Iris pigment epithelial cell (primary cell): ENCODE data around the gene LYRM4.

ENCODE experiments used
- DNase-seq: peaks from one replicate; pipeline ENCODE4 v3.0.0-alpha.2; 2011; ENCODE audit warnings: low read depth

Gene LYRM4

DNA sequence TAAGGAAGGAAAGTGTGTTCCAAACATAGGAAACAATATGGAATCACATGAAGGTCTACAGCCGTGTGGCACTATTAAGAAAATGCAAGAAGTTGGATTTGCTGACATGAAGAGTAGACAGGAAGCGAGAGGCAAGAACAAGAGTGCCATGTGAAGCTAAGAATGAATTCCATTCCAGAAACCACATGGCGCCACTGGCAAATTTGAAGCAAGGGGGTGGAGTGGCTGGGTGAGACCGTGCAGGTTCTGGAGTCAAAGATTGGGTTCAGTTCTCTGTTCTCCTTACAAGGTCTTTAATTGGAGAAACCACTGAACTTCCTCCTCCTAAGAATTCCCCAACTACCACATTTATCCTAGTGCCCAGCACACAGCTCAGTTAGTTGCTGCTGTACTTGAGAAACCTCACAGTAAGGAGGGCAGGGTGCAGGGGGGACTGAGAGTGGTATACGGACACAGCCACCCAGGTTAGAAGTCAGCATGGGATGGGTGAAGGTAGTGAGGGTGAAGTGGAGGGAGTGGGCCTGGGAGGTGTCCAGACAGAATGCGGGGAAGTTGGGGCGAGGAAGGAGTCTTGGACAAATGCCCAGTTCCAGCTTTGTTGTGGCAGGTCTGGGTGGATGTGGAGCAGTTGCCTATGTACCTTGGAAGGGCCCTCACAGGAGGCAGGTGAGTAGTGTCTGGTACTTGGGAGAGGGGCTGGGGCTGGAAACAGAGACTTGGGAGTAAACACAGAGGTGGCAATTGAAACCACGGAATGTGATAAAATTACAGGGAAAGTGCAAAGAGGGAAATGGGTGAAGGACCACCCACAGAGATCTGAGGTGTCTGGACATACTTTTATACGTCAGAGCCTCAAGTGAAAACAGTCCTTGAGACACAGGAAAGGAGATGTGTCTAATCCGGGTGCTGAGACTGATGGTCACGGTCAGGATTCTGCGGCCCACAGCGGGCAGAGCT, 14.3 kb downstream of the LYRM4 start:
- DNase-seq: peak; percentile 18

GRCh38 chr6:5243069-5243468, 17.7 kb downstream of the LYRM4 start:
- no peak for DNase-seq

- DNase-seq: no peak
Observed at GRCh38 chr6:5241252-5241651, 19.5 kb downstream of the LYRM4 start.

GRCh38 chr6:5238336-5238735, 22.4 kb downstream of the LYRM4 start:
- no peak for DNase-seq

DNA sequence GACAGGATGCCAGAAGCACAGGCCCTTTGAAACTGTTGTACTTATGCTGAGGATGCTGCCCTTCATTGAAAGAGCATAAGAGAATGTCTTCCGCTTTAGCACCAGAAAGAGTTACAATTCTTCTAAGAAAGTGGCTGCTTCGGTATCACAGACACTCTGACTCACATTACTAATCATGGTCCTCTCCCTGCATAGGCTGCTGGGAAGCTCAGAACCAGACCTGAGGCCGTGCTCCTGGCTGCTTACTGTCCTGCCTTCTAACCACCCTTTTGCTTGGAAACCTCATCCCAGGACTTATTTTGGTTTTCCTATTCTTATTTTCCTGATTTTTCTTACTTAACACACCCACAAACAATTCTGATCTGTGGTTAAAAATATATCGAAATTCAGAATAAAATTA, 22.9 kb downstream of the LYRM4 start:
- peak; percentile 18 for DNase-seq

- no peak for DNase-seq
Observed at GRCh38 chr6:5235830-5236229, 24.9 kb downstream of the LYRM4 start.

- no peak for DNase-seq
Observed at GRCh38 chr6:5234874-5235273, 25.9 kb downstream of the LYRM4 start.

DNA sequence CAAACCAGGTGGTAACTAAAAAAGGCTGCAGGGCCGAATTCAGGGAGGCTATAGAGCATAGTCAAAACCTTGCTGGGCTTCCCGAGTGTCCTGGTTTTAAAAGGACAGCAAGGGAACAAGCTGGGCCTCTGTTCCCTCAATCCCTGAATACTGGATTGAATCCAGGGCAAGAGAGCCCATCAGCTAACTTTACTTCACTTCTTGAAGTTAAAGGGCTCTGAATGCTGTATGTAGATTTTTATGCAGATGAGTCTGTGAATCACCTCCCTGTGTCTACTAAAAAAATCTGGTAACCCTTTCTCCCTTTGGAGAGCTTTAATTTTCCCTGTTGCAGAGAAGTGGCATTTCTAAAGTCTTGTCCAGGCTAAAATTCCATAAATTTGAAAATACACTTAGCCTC, 29.5 kb downstream of the LYRM4 start:
- no peak for DNase-seq

DNA sequence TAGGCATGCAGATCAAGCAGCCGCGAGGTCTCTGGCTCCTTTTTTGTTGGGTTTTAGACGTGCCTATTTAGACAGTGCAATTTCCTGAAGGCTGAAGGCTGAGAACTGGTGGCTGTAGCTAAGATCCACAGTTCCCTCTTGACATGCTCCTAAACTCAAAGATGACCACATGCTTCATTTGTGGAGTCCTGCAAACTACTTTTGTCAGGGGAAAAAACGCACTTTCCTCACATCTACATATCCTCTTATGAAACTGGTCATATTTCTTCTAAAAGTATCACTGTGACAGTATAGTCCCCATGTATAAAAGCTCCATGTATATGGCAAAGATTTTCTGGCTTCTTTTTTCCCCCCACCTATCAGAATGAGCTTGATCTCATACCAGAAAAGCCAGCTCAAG, 30.7 kb downstream of the LYRM4 start:
- no peak for DNase-seq

GRCh38 chr6:5229356-5229755, 31.4 kb downstream of the LYRM4 start:
- no peak for DNase-seq

- DNase-seq: no peak
Observed at GRCh38 chr6:5223309-5223708, 37.4 kb downstream of the LYRM4 start.

DNA sequence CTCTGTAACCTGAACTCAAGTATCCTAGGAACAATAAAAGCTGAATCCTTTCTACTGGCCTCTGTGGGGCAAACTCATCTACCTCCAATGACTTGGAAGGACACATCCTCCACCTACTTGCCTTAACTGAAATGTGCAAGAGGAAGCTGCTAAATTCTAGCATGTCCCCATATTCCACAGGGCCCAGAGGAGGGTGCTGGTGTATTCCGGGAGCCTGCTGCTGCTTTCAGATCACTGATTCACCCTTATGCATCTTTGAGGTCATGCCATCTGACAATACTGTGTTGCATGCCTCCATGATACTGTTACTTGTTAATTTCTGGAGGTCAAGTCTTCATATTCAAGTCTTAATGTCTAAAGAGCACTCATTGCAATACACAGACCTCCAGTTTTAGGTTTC, 40.3 kb downstream of the LYRM4 start:
- DNase-seq: no peak

DNA sequence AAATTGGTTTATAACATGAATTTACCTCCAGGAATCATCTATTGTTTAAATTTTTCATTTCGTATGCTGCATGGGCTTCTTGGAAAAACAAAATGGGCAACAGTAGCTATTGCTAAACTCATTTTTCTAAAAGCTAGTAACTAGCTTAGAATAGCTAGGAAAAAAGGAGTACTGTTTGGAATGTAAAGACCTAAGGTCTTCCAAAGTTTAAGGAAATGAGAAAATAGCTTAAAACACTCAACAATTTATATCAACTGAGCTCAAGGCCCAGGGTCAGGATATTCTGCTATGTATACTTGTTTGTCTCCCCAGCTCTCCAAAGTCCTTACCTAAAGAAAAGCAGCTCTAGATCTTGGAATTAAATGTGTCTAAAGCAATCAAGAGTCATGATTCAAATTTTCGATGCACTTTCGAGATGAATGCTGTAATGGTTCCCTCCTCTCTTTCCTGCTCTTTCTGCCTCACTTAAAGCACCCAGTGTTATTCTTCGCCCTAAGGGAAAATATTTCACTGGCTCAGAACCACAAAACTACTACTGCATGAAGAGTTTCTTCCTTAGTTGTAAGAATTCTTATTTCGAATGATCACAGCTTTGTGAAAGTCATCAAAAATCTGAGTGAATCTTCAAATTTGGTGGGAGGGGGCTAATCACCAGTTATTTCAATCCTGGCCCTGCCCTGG, 41.6 kb downstream of the LYRM4 start:
- DNase-seq: no peak

- DNase-seq: no peak
Observed at GRCh38 chr6:5217356-5217755, 43.4 kb downstream of the LYRM4 start.

DNA sequence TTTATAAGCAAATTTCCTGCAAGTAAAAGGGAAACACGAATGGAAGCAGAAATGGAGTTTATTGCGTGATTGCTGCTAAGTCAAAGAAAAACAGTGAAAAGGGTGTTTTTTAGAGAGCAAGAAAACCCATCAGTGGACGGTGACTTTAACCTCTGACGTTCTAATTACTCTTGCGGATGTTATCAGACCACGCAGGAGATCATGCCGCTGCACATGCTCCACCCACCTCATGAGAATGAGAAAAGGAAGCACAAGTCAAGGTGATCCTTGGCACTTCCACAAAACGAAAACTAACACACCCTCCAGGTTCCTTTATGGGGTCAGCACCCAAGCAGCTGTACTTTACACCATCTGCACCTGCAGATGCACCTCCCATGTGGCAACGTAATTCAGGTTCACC, 45.0 kb downstream of the LYRM4 start:
- DNase-seq: no peak

- peak; percentile 36 for DNase-seq
Observed at GRCh38 chr6:5215159-5215558, 45.6 kb downstream of the LYRM4 start.

DNA sequence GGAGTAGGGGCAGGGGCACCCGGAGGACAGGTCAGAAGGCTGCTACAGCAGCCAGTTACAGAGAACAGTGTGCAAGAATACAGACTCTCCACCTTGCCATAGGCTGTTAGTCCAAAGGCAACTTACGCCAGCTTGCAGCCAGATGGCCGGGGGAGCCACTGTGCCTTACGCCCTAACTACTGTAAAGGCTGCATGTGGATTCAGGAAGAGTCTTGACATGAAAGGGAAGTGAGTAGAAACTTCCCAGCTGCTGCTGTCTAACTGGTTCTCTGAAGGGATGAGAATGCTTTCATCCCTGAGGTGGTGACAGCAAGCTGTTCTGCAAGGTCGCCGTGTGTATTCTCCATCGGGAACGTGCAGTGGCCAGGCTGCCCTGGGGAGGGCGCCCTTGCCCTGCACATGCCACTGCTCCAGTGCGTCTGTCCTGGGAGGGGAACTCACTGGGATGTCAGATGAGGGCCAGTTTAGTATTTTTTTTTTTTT, 46.1 kb downstream of the LYRM4 start:
- DNase-seq: peak; percentile 58

- peak; percentile 77 for DNase-seq
Observed at GRCh38 chr6:5213836-5214235, 46.9 kb downstream of the LYRM4 start.

DNA sequence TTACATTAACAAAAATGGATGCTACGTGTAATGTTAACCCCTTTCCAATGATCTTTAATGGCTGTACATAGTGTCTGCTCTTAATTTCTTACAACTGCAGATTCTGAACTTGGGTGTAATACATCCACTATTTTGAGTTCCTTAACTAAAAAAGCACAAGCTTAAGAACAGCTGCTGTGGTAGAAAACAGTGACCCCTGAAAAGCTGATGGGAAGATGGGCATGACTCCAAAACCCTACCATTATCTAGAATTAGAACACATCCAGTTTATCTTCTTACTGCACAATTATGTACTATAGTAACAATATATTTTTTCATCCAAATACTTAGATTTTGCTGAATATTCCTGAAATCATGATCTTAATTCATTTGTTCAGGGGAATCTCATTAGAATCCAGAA, 49.3 kb downstream of the LYRM4 start:
- DNase-seq: no peak

GRCh38 chr6:5208471-5208971, 52.2 kb downstream of the LYRM4 start:
- DNase-seq: no peak

DNA sequence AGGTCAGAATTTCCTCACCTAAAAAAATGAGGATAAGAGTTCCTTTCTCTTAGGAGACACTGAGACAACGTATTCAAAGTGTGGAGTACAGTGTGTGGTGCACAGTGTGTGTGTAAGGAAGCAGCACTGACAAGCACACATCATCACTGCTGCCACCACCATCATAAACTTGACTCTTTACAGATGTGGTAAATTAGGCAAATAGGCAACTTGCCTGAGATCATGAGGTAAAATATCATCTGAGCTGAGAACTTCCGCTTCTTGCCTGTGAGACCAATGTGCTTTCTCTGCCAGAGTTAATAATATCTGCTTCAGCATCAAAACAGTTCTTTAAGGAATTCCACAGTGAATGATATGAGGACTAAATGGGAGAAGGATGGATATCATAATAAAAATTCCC, 52.7 kb downstream of the LYRM4 start:
- DNase-seq: peak; percentile 50

GRCh38 chr6:5206920-5207561, 53.7 kb downstream of the LYRM4 start:
- no peak for DNase-seq
